ENCODE data around the gene TMPRSS6.
A peak's percentile ranks its signal among the peaks of the same experiment; 100 is the strongest.

TMPRSS6 gene

GRCh38 chr22:37129866-37130441 is 20.4 kb upstream of the TMPRSS6 start:
- DNase-seq (ENCODE audit: low spot score in 2 of 2) (no peak), ATAC-seq (no peak)
- peaks cover 71% of the 10 kb centered on the region for H3K4me1 Mint-ChIP-seq
- peaks cover 100% of the 10 kb centered on the region for H3K36me3 Mint-ChIP-seq
- H3K27ac Mint-ChIP-seq, result peak overlapping the region; percentile 89
- no peak overlapping the region for H3K4me3 Mint-ChIP-seq
- H3K9me3 Mint-ChIP-seq, result no peaks in the 10 kb centered on the region

DNA sequence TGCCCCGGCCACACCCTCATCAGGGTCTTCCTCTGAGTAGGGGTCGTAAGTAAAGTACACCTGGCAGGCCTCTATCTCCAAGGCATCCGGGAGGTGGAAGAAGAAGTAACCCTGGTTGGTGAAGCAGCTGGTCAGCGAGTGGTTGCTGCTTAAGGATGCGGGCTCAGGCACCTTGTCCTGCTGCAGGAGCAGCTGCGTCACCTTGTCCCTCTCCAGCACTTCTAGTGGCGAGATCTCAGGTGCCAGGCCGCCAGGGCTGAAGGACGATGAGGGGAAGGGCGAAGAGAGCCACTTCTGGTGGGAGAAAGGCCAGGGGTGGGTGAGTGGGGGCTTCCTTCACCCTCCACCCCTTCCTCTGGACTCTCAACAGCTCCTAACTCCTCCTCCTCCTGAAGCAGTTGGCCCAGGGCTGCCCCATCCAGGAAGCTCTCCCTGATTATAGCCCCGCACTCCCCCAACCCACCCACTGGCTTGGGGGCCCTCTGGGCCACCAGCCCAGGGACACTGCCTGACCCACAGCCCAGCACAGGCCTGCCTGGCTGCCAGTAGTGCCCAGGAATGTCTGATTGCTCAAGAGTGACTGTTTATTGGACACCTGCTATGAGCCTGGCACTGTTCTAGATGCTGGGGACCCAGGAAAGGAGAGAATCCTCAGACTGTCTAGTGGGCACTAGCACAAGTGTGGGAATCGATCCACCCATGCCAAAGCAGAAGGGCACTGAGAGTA is 19.2 kb upstream of the TMPRSS6 start:
- H3K36me3 Mint-ChIP-seq, result peaks cover 100% of the 10 kb centered on the region
- H3K4me3 Mint-ChIP-seq, result no peak overlapping the region
- DNase-seq (ENCODE audit: low spot score in 2 of 2) (no peak), ATAC-seq (peak; percentile 1)
- peaks cover 74% of the 10 kb centered on the region for H3K4me1 Mint-ChIP-seq
- H3K9me3 Mint-ChIP-seq, result no peaks in the 10 kb centered on the region
- H3K27ac Mint-ChIP-seq, result peak overlapping the region; percentile 89

DNA sequence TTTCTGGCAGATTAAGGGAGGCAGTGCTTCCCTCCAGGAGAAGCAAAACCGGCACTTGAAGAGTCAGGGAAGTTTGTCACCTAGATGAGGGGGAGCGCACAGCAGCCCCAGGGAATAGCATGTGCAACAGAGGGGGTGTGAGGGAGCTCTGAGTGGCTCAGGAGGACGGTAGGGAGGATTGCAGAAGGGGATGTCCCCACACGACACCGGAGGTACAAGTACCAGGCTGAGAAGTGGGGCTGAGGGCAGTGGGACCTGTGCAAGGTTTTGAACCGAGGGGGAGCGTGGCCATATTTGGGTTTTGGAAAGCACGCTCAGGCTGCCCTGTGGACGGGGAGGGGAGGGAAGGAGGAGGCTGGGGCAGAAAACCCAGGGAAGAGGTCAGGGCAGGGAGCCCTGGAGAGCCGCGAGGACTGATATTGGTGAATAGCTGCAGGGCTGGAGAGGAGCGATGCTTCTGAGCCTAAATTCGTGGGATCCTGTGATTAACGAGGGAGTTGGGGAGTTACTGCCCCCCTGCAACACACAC is 17.9 kb upstream of the TMPRSS6 start:
- Mint-ChIP-seq H3K4me3 (peak overlapping the region; percentile 16), H3K27ac (peak overlapping the region; percentile 95), H3K4me1 (peaks cover 75% of the 10 kb centered on the region), H3K36me3 (peaks cover 94% of the 10 kb centered on the region), H3K9me3 (no peaks in the 10 kb centered on the region)
- no peak for DNase-seq (ENCODE audit: low spot score in 2 of 2)
- no peak for ATAC-seq

DNA sequence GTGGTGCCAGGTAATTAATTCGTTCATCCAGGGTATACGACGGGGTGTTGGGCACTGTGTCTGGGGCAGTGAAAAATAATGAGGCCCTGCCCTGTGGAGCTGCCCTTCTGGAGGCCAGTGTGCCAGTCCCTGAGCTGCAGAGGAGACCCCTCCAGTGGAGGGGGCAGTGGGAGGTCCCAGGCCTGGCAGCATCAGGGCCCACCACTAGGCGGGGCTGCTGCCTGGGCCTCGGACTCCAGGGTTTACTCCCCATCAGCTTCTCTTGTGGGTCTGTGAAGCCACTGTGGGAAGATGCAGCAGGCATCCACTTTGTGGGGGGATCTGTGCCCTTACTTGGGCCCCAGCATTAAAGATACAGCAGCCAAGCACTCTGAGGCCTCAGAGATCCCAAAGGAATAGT is 17.4 kb upstream of the TMPRSS6 start:
- Mint-ChIP-seq H3K4me1 (peaks cover 78% of the 10 kb centered on the region), H3K27ac (peak overlapping the region; percentile 95), H3K4me3 (peak overlapping the region; percentile 16), H3K9me3 (no peaks in the 10 kb centered on the region), H3K36me3 (peaks cover 94% of the 10 kb centered on the region)
- peak; percentile 20 for ATAC-seq
- DNase-seq (ENCODE audit: low spot score in 2 of 2), result peak in 1 of 2 donors; percentile 46

DNA sequence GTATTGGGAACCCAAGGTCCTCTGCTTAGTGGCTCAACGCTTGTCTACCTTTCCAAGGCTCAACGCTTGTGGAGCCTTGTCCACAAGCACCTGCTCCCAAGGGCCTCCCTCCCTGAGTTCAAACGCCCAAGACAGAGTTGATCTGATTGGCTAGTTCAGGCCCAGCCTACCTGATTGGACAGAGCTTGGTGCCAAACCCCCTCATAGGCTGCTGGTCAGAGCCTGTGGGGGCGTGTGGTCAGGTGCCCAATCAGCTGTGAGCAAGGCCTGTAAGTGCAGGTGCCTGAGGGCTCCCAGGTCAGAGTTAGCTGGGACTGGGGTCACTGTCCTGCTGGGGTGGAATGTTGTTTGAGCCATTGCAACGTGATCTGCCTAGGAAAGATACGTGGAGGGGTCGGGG is 16.9 kb upstream of the TMPRSS6 start:
- Mint-ChIP-seq H3K4me3 (peak overlapping the region; percentile 16), H3K36me3 (peaks cover 94% of the 10 kb centered on the region), H3K27ac (peak overlapping the region; percentile 95), H3K4me1 (peaks cover 80% of the 10 kb centered on the region), H3K9me3 (no peaks in the 10 kb centered on the region)
- peak; percentile 4 for ATAC-seq
- no peak for DNase-seq (ENCODE audit: low spot score in 2 of 2)

DNA sequence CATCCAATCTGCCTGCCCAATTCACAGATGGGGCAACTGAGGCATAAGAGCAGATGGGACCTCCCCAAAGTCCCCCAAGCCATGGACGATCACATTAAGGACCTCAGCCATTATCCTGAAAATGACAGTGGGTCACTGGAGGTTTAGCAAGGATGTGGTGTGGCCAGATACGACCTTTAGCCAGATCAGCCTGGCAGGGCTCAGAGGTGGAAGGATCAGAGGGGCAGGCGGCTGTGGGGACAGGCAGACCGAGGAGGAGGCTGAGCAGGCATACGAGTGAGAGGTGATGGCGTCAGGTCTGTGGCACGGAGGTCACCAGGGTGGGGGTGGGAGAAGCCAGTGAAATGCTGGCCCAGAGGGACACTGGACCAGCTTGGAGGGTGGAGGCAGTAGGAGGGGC is 14.1 kb upstream of the TMPRSS6 start:
- no peaks in the 10 kb centered on the region for H3K9me3 Mint-ChIP-seq
- peak overlapping the region; percentile 72 for H3K4me3 Mint-ChIP-seq
- no peak for ATAC-seq
- DNase-seq (ENCODE audit: low spot score in 2 of 2), result no peak
- peak overlapping the region; percentile 95 for H3K27ac Mint-ChIP-seq
- H3K4me1 Mint-ChIP-seq, result peaks cover 91% of the 10 kb centered on the region
- H3K36me3 Mint-ChIP-seq, result peaks cover 86% of the 10 kb centered on the region

GRCh38 chr22:37122598-37123180 is 13.2 kb upstream of the TMPRSS6 start:
- Mint-ChIP-seq H3K27ac (peak overlapping the region; percentile 95), H3K36me3 (peaks cover 79% of the 10 kb centered on the region), H3K9me3 (no peaks in the 10 kb centered on the region), H3K4me1 (peaks cover 91% of the 10 kb centered on the region), H3K4me3 (peak overlapping the region; percentile 72)
- ATAC-seq, result no peak
- DNase-seq (ENCODE audit: low spot score in 2 of 2), result no peak

GRCh38 chr22:37121887-37122591 is 12.5 kb upstream of the TMPRSS6 start:
- Mint-ChIP-seq H3K9me3 (no peaks in the 10 kb centered on the region), H3K36me3 (peaks cover 72% of the 10 kb centered on the region), H3K4me3 (peak overlapping the region; percentile 72), H3K4me1 (peaks cover 91% of the 10 kb centered on the region), H3K27ac (peak overlapping the region; percentile 95)
- ATAC-seq (peak; percentile 96), DNase-seq (ENCODE audit: low spot score in 2 of 2) (peak; percentile 70 to 94)

- no peak for DNase-seq (ENCODE audit: low spot score in 2 of 2)
- H3K4me1 Mint-ChIP-seq, result peaks cover 93% of the 10 kb centered on the region
- ATAC-seq, result no peak
- H3K27ac Mint-ChIP-seq, result peak overlapping the region; percentile 95
- peaks cover 60% of the 10 kb centered on the region for H3K36me3 Mint-ChIP-seq
- peak overlapping the region; percentile 72 for H3K4me3 Mint-ChIP-seq
- no peaks in the 10 kb centered on the region for H3K9me3 Mint-ChIP-seq
These were observed 11.2 kb upstream of the TMPRSS6 start for GRCh38 chr22:37120569-37121340.

DNA sequence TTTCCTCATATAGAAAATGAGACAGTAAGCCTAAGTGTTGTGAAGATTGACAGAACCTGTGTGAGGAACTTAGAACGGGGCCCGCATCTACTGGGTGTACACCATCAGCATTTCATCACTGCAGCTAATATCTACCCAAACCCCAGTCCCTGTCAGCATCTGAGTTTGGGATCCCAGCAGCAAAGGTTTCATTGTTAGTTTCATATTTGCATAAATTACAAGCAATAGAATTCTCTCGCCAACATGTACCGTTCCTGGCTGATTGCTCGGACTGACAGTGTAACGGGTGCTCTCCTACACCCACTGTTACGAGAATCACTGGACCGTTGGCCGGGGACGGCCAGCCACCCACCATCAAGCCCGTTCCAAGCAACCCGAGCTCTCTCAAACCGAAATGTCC is 10.4 kb upstream of the TMPRSS6 start:
- no peaks in the 10 kb centered on the region for H3K9me3 Mint-ChIP-seq
- no peak for DNase-seq (ENCODE audit: low spot score in 2 of 2)
- ATAC-seq, result no peak
- peak overlapping the region; percentile 95 for H3K27ac Mint-ChIP-seq
- peaks cover 89% of the 10 kb centered on the region for H3K4me1 Mint-ChIP-seq
- peaks cover 51% of the 10 kb centered on the region for H3K36me3 Mint-ChIP-seq
- H3K4me3 Mint-ChIP-seq, result peak overlapping the region; percentile 72

- no peak for ATAC-seq
- DNase-seq (ENCODE audit: low spot score in 2 of 2), result no peak
- H3K27ac Mint-ChIP-seq, result peak overlapping the region; percentile 82
- H3K4me1 Mint-ChIP-seq, result peaks cover 71% of the 10 kb centered on the region
- peak overlapping the region; percentile 2 for H3K4me3 Mint-ChIP-seq
- peaks cover 37% of the 10 kb centered on the region for H3K36me3 Mint-ChIP-seq
- H3K9me3 Mint-ChIP-seq, result no peaks in the 10 kb centered on the region
These were observed 8.6 kb upstream of the TMPRSS6 start for GRCh38 chr22:37118083-37118482.

GRCh38 chr22:37117092-37117491 is 7.6 kb upstream of the TMPRSS6 start:
- Mint-ChIP-seq H3K4me1 (peaks cover 61% of the 10 kb centered on the region), H3K27ac (peak overlapping the region; percentile 82), H3K4me3 (no peak overlapping the region), H3K9me3 (no peaks in the 10 kb centered on the region), H3K36me3 (peaks cover 33% of the 10 kb centered on the region)
- ATAC-seq (no peak), DNase-seq (ENCODE audit: low spot score in 2 of 2) (no peak)

GRCh38 chr22:37115032-37115431 is 5.5 kb upstream of the TMPRSS6 start:
- H3K4me1 Mint-ChIP-seq, result peaks cover 51% of the 10 kb centered on the region
- DNase-seq (ENCODE audit: low spot score in 2 of 2) (no peak), ATAC-seq (no peak)
- H3K36me3 Mint-ChIP-seq, result peaks cover 15% of the 10 kb centered on the region
- H3K4me3 Mint-ChIP-seq, result no peak overlapping the region
- H3K9me3 Mint-ChIP-seq, result no peaks in the 10 kb centered on the region
- H3K27ac Mint-ChIP-seq, result peak overlapping the region; percentile 38

- H3K9me3 Mint-ChIP-seq, result no peaks in the 10 kb centered on the region
- H3K4me3 Mint-ChIP-seq, result no peak overlapping the region
- ATAC-seq, result no peak
- no peak overlapping the region for H3K27ac Mint-ChIP-seq
- H3K36me3 Mint-ChIP-seq, result peaks cover 8% of the 10 kb centered on the region
- no peak for DNase-seq (ENCODE audit: low spot score in 2 of 2)
- peaks cover 40% of the 10 kb centered on the region for H3K4me1 Mint-ChIP-seq
These were observed 4.2 kb upstream of the TMPRSS6 start for GRCh38 chr22:37113757-37114156.

Data from stimulated activated effector memory CD8-positive, alpha-beta T cell treated with anti-CD3 and anti-CD28 coated beads, Interleukin-12 subunit alpha, Interleukin-12 subunit beta, amount 100 ng/mL, for 72 hours (primary cell).